GM19023 (cell line): Measurements from ENCODE around the gene ROPN1.
"Not testable (repeated sequence)": the region's sequence is repeated elsewhere in the genome, so short reads cannot be mapped to it uniquely, and the experiment has no call there.

Experiments
- ATAC-seq: cut with Tn5 transposase; IDR thresholded peaks from one replicate; pipeline ENCODE4 v1.9.1; 2021; ENCODE audit warnings: mild to moderate bottlenecking, moderate library complexity; ENCODE audit not compliant: unreplicated experiment

Gene ROPN1

DNA sequence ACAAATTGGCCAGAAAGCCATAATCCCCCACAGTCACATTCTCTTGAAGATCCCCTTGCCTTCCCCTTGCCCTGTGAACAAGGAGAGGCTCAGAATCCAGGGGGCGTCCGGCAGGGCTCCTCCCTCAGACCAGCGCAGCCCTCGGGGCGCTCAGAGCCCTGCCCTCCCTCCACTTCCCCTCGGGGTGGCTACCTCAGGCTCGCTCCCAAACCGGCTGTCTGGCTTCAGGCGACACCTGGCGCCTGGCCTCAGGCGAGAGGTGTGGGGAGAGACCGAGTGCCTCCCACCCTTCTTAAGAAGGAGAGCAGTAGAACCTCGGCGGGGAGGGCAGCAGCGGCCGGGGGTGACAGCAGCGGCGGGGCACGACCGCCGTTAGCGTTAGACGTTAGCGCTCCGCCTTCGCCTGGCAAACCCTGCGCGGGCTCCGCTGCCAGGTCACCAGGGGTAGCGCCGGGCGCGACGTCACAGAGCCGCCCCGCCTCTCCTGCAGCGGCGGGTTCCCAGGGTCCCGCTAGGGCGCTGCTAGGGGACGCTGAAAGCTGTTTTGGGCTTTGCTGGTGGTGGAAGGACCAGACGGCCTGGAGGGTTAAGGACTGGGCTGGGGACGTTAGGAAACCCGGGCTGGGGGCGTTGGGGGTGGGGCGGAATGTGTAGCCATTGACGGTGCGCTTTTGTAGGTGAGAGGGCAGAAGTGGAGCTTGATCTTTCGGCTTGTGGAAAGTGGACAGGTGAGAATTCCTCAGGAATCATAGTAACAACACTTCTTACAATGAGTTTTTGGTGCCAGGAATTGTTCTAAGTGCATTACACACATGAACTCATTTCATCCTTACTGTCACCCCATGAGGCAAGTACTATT lies at the start of gene ROPN1:
TSS of gene ROPN1 (minus strand) at position 395 of the 859 bp plus-strand sequence. CDS start 11,643 bp downstream, outside the sequence.
- not testable (repeated sequence) for ATAC-seq

DNA sequence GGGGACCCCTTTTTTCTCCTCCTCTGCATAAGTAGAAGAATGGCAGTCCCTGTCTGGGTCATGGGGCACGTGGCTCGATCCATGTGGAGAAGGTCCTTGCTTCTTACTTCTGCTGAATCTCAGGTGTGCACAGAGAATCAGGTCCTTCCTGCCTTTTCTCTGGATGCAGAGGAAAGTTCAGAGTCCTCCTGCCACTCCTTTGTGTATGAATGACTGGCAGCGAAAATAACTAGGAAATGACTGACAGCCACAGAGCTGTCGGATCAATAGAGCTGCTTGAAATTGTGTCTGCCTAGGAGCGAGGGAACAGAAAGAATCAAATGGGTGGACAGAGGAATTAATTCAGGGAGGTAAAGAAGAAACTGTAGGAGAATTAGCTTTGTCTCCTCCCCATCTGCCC lies 49.6 kb upstream of the ROPN1 start:
- ATAC-seq = no peak

DNA sequence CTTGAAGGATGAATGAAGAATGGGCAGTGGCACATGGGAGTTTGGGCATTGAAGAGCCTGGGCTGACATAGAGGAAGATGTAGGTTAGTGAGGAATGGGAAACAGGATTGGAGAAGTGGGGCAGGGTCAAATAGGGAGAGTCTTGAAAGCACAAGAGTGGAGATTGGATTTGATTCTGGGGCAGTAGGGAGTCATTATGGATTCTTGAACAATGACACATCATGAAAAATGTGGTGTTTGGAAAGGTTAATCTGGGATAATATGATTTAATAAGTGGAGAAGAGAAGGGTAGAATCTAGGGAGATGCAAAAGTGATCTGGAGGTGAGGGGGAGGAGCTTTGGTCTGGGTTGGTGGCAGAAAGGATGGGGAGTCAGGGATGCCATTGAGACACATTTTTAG lies 45.4 kb upstream of the ROPN1 start:
- ATAC-seq = no peak

DNA sequence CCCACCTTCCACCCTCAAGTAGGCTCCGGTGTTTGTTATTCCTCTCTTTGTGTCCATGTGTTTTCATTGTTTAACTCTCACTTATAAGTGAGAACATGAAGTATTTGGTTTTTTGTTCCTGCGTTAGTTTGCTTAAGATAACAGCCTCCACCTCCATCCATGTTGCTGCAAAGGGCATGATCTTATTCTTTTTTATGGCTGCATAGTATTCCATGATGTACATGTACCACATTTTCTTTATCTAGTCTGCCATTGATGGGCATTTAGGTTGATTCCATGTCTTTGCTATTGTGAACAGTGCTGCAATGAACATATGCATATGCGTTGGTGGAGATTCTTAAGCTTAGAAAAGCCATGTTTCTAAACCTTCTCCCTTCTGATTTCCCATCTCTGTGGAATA lies 44.3 kb upstream of the ROPN1 start:
- not testable (repeated sequence) for ATAC-seq

DNA sequence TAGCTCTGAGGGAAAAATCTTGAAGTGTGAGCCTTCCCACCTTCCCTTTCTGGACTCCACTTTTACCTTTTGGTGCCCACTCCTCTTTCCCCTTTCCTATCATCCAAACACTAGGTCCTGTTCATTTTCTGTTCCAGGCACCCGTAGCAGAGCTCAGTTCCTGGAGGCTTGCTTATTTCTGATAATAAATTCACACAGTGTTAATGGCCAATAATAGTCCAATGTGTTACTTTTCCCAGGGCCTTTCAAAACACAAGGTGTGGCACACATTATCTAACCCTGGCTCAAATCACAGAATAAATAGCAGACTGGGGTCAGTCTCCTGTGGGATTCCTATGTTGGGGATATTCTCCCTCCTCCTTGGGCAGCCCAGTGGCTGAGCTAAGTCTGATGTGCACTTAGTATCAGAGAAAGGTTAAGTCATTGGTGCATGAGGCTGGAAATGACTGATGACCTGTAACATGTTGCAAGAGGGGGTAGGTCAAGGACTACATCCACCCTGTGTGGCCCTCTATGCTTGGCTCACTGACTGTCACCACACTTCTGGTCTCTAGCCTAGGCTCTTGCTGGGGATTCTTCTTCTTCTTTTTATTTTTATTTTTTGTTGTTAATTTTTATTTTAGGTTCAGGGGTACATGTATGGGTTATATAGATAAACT lies 43.7 kb upstream of the ROPN1 start:
- no peak for ATAC-seq

DNA sequence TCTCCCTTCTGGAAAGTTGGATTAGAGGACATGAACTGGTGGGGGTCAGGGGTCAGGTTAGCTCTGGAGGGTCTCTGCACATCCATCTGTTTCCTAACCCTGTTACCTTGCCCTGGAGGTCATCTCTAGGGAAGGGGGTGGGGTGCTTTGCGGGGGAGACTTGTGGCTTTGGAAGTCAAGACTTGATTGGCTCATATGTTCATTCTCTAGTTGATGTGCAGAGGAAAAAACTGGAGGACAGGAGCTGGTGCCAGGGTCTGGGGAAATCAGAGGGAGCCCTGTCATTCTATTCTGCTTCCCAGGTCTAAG lies 42.9 kb upstream of the ROPN1 start:
- ATAC-seq = no peak

DNA sequence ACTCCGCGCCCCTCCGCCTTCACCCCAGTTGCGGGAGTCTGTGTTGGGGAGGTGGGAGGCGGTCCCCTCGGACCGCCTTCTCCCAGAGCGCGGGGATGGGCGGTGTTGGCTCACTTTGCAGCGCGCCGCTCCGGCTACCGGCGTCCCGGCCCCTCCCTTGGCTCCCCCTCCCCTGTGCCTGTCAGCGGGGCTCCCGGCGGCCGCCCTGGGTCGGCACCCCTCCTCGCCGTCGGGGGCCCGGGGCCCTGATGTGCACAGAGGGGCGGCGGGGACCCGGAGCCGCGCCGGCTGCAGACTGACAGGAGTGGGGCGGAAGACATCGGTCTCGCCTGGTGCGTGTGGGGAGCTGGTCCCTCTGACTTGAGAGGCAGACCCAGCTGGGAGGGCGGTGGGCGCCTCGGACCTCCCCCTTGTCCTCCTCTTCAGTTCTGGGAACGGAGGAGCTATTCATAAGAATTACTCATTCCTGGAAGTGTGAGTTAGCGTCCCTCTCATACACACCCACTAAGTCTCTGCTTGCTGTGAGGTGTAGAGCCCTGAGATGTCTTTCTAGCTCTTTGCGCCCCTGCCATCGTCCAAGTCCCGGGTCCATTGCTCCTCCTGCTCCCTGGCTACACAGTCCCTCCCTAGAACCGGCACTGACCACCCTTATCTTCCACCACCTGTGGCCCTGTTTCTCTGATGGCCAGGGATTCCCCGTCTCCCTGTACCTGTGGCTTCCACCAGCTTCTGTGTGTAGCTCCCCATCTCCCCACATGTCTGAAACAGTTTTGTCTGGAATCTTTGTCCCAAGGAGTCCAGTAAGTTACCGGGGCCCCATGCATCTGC lies 42.3 kb upstream of the ROPN1 start:
- ATAC-seq = no peak

DNA sequence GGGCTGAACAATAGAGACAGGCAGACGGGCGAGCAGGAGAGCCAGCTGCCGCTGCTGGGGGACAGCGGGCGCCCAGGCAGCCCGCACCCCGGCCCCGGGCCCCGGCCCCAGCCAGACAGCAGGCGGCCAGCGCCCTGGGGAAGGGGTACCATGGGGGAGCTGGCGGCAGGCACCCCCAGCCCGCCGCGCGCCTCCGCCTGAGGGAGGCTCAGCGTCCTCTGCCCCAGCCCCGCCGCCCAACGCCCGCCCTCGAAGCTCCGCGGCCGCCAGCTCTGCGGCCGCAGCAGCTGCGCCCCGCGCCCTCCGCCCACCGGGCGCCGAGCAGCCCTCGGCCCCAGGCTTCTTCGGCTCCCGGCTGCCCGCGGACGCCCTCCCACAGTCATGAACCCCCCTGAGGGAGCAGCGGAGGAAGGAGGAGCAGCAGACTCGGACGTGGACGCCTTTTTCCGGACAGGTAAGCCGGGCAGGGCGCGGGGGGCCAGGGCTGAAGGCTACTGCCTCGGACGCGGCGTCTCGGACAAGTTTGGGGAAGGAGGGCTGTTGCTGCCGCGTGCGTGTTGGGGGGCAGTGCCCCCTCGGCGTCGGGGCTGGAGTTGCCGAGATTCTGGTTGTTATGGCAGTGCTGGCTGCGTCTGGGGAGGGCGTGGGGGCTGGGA lies 41.6 kb upstream of the ROPN1 start, which contains the start of gene KALRN:
TSS of gene KALRN (plus strand) at position 10 of the 656 bp plus-strand sequence.
- peak; percentile 43 for ATAC-seq

DNA sequence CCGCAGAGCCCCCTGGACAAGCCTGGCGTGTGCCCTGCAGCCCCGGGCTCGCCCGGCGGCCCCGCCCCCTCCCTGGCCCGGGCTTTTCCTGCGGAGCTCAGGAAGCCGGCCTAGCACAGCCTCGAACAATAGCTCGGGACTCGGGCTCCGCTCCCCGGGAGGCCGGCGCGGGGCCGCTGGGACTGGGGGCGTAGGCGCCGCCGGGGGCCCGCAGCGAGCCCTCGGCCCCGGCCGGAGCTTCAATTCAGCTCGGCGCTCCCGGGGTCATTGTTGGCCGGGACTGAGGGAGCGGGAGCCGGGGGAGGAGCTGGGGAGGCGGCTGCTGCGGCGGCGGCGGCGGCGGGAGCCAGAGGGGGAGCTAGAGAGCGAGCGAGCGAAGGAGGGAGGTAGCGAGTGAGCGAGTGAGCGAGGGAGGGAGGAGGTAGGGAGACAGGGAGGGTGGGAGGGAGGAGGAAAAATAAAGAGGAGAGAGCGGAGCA lies 41.0 kb upstream of the ROPN1 start:
- ATAC-seq = peak; percentile 93

DNA sequence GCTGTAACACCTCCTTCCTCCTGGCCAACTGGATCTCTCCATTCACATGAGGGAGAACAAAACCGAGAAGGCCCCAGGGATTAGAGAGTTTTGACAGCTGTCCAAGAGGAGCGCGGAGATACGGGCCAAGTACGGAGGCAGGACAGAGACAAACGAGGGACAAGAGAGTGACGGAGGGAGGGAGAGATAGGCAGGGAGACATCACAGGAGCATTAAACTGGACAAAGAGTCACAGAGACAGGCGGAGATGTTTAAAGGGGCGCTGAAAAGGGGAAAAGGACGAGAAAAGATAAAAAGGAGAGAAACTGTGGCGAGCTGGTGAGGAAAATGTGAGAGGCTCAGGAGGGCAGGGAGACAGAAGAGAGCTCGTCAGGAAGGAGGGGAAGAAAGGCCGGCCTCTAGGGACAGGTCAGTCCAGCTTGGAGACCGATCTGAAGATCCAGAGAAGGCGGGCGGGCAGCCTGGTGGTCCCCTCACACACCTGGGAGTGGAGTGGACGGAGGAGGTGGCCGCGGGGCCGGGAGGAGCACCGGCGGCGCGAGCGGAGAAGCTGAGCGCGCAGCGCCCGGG lies 40.5 kb upstream of the ROPN1 start:
- ATAC-seq = no peak

DNA sequence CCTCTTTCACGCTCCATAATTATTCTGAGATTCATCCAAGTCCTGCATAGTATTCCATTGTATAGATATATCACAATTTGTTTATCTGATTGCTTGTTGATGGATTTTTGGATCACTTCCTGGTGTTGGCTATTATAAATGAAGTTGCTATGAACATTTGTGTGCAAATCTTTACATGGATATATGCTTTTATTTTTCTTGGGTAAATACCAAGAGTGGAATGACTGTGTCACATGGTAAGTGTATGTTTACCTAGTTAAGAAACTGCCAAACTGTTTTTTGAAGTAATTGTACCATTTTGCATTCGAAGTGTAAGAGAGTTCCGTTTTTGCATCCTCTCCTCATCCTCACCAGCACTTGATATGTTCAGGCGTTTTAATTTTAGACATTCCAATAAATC lies 34.6 kb upstream of the ROPN1 start:
- no peak for ATAC-seq

DNA sequence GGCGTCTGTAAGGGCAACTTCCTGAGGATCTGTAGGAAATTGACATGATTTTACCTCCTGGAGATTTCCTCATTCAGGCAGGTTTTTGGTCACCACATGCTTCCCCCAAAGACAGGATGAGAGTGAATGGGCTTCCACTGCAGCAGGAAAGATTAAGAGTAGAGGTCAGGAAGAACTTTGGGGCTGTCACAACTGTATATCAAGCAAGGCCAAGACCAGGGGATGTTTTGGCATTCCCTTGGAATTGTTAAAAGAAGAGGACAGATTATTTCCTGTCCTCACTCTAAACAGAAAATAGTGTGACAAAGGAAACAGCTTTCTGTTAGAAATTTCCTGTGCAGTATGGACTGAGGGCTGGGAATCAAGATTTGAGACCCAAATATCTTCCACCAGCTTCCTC lies 31.6 kb upstream of the ROPN1 start:
- not testable (repeated sequence) for ATAC-seq

DNA sequence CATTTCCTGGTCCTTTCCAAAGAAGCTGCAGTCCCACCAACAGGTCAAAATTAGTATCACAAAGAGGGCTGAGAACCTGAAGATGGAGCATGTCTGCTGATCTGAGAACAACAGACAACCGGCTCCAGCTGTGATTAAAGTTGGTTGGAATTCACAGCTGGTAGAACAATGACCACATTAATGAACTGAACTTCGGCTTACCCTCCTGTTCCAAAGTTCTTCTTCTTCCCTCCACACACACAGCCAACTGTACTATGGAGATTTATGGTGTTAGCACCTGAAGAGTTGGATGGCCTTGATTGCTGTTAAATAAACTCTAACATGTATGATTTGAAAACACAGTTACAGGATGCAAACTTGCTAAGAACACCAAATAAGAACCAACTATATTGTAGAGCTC lies 27.4 kb upstream of the ROPN1 start:
- no peak for ATAC-seq

DNA sequence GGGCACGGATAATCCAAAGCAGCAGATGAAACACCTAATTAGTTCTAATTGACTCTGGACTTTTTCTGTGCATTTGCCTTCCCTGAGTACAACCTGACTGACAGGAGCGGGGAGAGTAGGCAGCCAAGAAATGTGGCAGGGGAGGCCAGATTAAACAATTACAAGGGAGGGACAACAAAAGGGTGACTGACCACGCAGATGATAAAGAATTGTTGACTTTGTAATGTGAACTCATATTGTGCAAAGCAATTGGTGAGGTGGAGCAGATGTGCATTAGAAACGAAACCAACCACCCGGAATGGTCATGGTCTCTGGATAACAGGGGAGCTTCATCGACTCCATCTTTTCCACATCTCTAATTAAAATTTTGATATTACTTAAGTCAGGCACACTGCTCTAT lies 25.6 kb upstream of the ROPN1 start:
- ATAC-seq = not testable (repeated sequence)

DNA sequence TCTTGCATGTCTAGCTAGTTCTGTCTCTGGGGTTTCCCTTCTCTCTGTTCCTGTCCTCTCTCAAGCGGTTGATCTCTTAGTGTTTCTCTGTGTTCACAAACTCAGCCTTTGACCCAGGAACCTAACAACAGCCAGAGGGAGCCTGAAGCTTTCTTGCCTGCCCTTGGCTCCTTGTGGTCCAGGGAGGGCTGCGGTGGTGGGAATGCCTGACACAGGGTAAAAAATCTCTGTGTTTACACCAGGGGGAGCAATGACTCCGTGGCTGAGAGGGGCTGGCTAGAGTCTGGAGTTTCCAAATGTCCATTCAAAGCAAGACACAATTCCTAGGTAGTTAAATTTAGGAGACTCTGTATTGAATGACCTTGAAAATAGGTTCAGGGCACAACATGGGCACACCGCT lies 24.6 kb upstream of the ROPN1 start:
- not testable (repeated sequence) for ATAC-seq

DNA sequence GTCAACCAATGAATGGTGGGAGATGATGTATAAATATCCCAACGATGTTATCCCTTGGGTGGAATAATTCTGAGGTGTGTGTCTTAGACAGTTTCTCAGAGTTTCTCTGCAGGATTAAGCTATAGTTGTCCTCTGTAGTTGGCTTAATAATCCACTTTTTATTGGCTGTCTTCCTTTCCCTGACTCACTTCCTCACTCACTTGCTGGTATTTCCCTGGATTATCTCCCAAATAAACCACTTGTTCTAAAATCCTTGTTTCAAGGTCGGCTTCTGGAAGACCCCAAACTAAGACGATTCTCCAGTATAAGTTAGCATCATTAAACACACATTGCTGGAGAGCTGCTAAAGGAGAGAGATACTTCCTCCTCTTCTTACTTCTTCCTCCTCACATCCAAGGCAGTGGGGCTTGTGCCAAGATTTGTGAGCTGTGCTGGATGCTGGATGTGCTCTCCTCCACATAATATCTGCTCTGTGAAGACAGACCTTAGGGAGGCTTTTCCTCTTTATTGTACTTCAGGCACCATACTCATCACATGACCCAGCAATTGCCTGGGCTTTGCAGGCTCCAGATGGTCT lies 22.5 kb upstream of the ROPN1 start:
- no peak for ATAC-seq

DNA sequence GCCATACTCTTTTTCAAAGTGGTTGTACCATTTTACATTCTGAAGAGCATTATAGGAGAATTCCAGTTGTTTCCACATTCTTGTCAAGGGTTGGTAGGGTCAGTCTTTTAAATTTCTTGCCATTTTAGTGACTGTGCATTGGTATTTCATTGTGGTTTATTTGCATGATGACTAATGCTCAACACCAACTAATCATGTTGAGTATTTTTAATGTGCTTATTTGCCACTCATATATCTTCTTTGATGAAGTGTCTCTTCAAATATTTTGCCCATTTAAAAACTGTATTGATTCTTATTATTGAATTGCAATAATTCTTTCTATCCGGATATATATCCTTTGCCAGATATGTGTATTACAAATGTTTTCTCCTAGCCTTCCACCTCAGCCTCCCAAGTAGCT lies 16.4 kb upstream of the ROPN1 start:
- not testable (repeated sequence) for ATAC-seq

DNA sequence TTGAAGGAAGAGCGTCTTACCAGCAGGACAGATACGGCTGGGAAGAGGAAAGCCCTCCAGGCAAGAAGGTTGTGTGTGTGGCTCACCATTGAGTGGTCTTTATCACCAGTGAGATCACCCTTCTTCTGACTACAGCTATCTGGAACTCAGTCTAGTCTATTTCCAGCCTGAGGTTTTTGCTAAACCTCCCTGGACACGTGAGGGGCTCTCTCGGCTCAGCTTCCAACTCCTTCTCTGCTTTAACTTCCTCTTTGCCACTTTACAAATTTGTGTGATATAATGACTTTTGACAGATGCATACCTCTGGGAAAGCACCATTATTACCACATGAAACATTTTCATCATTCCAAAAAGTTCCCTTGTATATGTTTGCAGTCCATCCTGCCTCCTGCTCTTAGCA lies 15.3 kb upstream of the ROPN1 start:
- ATAC-seq = no peak

DNA sequence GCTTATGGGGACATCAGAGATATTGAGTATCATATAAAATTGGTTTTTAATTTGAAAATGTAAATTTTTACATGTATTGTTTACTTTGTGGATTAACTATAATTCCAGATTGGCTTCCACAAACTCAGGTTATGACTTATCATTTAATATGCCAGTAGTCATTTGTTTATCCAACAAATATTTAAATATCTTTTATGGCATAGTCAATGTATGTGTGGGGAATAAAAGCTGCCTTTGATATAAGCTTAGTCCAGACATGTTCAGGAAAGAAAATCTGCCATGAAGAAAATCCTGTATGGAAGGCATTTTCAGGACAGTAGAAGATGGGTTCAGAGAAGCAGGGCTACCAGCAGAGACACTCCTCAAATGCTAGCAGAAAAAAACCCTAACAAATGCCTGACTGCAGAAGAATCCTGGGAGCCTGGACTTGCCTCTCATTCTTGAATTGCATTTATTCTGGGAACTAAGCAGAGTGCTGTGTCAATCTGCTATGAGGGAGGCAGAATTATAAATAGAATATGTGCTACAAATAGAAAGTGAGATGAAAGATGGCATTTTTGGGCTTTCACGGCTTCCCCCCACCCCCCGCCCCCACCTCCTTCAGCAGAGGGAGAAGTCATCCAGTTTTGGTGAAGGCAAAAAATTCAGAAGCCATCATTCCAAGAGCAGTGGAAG lies 10.6 kb upstream of the ROPN1 start:
- not testable (repeated sequence) for ATAC-seq

DNA sequence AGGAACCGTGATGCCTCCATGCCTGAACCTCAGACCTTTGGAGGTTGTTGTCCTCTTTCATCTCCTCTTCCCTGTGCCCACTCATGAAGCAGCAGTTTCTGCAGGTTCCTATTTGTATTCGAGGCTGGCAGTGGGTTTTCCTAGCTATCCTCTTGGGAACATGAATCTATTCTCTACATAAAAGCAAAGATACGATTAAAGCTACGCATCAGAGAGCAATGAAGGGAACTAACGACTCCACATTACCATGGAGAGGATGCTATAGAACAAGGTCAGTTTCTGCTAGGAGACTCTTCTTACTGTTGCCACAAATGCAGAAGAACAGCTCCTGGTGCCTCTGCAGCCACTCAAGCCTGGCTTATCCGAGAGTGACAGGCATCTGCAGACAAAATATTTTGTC lies 9.4 kb upstream of the ROPN1 start:
- ATAC-seq = not testable (repeated sequence)
